HG02943 (cell line): ENCODE data around the gene MAVS.
A peak's percentile ranks its signal among the peaks of the same experiment; 100 is the strongest.
"Not testable (repeated sequence)": the region's sequence is repeated elsewhere in the genome, so short reads cannot be mapped to it uniquely, and the experiment has no call there.

Experiments used
- ATAC-seq: cut with Tn5 transposase; IDR thresholded peaks from one replicate; pipeline ENCODE4 v1.9.1; 2021; ENCODE audit warnings: mild to moderate bottlenecking, low read depth, moderate library complexity; ENCODE audit not compliant: unreplicated experiment

The MAVS gene

DNA sequence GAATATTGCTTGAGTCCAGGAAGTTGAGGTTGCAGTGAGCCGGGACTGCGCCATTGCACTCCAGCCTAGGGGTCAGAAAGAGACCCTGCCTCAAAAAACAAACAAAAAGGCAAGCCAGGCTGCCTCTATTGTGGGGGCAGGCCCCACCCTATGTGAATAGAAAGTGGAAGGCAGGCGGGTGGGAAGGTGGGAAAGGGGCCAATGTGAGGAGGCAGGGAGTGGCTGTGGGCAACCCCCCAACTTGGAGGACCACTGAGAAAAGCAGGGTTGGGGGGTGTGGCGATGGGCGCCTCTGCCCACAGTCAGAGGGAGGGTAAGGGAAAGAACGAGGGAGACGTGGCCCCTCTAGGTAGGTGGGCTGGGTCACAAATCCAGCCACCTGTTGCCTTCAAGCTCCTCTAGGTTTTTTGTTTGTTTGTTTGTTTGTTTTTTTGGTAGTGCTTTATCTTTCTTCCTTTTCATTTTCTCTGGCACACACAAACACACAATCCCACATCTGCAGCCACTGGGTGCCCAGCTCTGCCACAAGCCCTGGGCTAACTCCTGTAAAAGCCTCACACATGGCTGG is 31.6 kb upstream of the MAVS start:
- no peak for ATAC-seq

GRCh38 chr20:3815703-3816315 is 30.8 kb upstream of the MAVS start:
- no peak for ATAC-seq

DNA sequence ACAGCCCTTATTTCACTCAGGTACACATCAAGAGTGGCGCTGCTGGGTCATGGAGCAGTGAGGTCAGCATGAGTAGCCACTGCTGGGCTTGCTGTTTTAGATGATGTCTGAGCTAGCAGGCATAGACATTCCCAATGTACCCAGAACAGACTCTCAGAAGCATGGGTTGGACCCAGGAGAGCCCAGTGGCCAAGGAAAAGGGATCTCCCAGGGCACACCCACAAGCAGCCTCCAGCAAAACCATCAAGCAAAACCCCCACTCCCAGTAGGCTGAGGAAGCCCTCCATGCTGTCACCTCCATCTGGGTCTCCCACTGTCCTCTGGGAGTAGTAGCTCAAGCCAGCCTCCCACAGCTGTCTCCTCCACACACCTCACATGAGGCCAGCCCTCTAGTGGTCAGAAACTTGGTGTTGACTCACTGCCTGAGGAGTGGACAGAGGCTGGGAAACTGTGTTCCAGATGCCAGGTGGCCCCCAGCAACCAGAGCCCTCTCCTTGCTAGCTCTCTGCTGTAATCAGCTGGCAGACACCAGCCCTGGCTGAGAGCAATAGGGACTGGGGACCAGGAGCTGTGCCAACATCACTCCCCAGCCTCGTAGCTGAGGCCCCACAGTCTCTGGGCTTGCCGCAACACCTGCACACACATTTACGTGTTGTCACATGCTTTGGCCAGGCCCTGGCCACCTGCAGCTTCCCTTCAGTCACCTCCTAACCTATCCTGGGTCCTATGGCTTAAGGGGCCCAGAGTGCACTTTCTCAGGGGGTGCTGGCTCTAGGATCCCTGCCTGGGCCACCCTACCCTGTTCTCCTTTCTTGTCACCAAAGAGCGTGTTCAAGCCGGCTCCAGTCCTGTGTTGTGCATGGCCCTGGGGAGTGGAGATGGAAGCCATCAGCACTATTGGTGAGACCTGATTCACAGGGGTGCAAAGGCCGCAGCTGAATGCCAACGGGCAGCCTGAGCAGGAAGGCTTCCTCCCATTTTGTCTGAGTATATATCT is 28.2 kb upstream of the MAVS start:
- ATAC-seq: no peak

DNA sequence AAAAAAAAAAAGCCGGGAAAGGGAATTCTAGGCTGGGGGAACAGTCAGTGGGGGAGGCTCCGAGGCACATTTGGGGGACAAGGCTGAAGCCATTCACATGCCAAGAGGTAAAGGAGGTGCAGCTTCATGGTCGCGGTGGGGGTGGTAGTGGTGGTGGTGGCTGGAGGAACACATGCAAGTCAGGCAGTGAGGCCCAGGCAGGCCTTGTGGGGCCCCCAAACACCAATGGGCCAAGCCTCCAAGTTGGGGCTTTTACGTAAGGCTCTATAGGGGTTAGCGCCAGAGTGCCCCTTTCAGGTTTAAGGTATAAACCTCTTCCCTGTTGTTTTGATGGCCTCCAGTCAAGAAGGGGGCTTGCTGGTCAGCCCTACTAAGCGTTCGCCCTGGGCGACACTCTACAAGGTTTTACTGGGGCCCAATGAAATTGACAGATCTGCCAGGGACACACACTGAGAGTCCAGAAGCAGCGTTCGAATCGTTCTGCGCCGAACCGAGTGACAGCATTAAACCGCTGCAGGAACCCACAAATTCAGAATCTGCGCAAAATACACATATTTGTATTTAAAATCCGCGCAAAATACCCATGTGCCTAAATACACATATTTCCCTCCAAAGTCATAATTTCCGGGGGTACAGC is 27.1 kb upstream of the MAVS start:
- ATAC-seq: no peak

DNA sequence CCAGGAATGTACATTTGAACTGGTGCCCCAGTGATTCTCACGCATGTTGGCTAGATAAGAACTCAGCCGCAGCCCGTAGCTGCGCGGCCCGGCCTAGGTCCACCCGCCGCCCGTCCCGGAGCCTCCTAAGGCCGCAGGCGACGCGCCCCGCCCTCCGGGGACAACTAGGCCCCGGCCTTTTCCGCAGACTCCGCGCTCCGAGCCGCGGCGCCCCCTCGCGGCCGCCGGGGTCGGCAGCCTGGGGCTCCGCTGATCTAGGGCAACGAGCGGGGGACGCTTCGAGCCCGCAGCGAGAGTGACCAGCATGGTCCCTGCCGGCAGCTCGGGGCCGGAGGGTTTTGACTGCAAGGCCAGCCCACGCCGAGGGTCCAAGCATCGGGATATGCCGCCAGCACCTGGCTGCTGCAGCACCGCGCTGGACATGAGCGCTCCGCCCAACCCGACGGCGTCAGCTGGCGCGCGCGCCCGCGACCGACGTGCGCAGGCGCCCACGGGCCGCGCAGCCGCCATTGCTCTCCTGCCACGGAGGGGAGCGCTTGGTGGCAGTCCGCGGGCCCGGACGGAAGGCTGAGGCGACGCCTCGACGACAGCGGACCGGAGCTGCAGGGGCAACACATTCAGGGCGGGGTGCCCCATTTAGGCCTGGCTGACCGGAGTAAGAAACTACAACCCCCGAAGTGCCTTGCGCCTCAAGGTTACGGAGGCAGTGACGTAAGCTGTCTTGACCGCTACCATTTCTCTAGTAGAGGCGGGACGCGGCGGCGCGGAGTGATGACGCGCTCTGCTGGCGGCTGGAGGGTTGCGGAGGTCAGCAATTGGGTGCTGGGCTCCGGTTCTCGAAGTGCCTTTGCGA is 26.4 kb upstream of the MAVS start, which contains the start of gene AP5S1:
AP5S1 (plus strand) TSS at position 500 of the 853 bp plus-strand sequence. CDS start 1,571 bp downstream, outside the sequence.
- ATAC-seq: peak; percentile 73

- peak; percentile 10 for ATAC-seq
Observed at GRCh38 chr20:3820901-3821727, 25.5 kb upstream of the MAVS start.

- no peak for ATAC-seq
Observed at GRCh38 chr20:3821996-3822395, 24.6 kb upstream of the MAVS start.

DNA sequence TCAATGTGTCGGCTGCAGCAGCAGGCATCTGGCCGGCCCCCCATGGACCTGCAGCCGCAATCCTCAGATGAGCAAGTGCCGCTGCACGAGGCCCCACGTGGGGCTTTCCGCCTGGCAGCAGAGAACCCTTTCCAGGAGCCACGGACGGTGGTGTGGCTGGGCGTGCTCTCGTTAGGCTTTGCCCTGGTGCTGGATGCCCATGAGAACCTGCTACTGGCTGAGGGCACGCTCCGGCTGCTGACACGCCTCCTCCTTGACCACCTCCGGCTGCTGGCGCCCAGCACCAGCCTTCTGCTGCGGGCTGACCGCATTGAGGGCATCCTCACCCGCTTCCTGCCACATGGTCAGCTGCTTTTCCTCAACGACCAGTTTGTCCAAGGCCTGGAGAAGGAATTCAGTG is 22.8 kb upstream of the MAVS start:
- ATAC-seq: no peak

DNA sequence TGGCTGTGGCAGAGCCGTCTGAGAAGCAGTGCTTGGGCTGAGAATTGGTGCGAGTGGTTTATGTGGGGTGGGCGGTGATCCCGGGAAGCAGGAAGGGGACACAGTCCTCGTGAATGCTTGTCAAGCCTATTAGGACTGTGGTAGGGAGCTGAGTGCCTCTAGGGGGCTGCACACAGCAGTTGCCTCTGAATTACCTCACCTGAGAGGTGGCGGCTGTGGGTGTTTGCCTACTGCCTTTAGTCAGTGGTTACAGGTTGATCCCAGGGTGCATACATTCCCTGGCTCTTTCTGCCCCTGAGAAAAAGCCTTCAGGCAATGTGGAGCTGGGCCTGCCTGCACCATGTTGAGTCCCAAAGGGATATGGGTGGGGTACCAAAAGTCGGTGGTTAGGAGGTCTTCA is 21.1 kb upstream of the MAVS start:
- ATAC-seq: no peak

- ATAC-seq: no peak
Observed at GRCh38 chr20:3826420-3826819, 20.2 kb upstream of the MAVS start.

GRCh38 chr20:3828798-3829197 is 17.8 kb upstream of the MAVS start:
- ATAC-seq: no peak

DNA sequence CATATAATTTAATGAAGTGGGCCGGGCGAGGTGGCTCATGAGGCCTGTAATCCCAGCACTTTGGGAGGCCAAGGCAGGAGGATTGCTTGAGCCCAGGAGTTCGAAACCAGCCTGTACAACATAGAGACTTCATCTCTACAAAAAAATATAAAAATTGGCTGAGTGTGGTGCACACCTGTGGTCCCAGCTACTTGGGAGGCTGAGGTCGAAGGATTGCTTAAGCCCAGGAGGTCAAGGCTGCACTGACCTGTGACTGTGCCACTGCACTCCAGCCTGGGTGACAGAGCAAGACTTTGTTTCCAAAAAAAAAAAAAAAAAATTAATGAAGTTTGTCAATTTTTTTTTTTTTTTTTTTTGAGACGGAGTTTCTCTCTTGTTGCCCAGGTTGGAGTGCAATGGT is 16.7 kb upstream of the MAVS start:
- ATAC-seq: not testable (repeated sequence)

- no peak for ATAC-seq
Observed at GRCh38 chr20:3836132-3836531, 10.5 kb upstream of the MAVS start.

DNA sequence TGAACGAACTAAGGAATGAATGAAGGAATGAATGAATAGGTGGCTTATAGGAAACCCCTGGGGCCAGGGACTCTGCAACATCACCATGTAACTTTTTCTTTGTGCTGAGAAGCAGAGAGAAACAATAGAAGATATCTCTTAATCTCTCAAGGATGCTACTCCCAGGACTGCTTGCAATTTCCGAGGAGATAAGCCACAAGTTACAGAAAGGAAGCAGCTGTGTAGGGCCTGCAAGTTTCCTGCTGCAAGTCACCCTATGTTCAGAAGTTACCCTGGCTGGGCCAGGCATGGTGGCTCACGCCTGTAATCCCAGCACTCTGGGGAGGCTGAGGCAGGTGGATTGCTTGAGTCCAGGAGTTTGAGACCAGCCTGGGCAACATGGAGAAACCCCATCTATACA is 7.3 kb upstream of the MAVS start:
- no peak for ATAC-seq

- ATAC-seq: not testable (repeated sequence)
Observed at GRCh38 chr20:3840201-3840600, 6.4 kb upstream of the MAVS start.

GRCh38 chr20:3842348-3842930 is 4.2 kb upstream of the MAVS start:
- no peak for ATAC-seq

DNA sequence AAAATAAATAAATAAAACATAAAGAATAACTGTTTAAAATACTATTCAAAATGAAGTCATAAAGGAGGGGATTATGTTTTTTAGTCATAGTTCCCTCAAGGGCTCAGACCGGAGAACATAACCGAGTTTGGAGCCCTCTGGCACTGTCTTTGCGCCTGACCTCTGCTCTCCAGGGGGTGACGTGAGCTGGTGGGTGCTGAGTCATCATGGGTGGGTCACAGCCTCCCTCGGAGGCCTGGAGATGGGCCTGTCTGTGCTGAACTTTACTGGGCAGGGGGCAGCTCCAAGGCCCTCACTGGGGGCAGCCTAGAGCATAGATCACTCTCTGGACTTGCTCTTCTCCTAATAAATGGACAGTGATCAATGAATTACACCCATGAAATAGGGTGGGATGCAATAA is 3.1 kb upstream of the MAVS start:
- no peak for ATAC-seq

DNA sequence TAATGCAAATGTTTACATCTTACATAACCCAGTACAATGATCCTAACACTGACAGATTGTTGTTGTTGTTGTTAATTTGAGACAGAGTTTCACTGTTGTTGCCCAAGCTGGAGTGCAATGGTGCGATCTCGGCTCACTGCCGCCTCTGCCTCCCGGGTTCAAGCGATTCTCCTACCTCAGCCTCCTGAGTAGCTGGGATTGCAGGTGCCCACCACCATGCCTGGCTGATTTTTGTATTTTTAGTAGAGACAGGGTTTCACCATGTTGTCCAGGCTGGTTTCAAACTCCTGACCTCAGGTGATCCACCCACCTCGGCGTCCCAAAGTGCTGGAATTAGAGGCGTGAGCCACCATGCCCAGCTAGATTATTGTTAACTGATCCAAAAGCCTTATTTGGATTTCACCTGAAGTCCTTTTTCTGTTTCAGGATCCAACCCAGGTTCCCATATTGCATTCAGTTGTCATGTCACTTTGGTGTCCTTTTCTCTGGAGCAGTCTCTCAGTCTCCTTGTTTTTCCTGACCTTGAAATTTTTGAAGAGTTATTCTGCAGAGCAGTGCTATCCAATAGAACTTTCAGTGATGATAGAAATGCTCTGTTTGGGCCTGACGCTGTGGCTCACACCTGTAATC is 2.5 kb upstream of the MAVS start:
- ATAC-seq: not testable (repeated sequence)
